Lower lobe of right lung (tissue), 2 donors: Measurements from ENCODE around the gene TTC34. TPM values are rescaled to one million over a fixed set of nuclear protein-coding genes. Genes with fewer than 3 reads are reported as not detected.

ENCODE experiments used
- ATAC-seq, 2 donors: fragments of 200-7000 bp; cut with Tn5 transposase; one replicate each; pipeline ENCODE4 v1.9.1; 2020 to 2022; ENCODE audit warnings: mild to moderate bottlenecking in 2 of 2, moderate library complexity in 2 of 2
- DNase-seq: peaks from one replicate; pipeline ENCODE4 v3.0.0-alpha.2; 2020
- H3K27ac ChIP-seq: fragments of 200-600 bp; one replicate; pipeline ENCODE4 v1.8.0; 2022
- H3K27me3 ChIP-seq: fragments of 200-600 bp; one replicate; pipeline ENCODE4 v1.8.0; 2022; ENCODE audit warnings: low read depth
- H3K36me3 ChIP-seq: fragments of 200-600 bp; one replicate; pipeline ENCODE4 v1.8.0; 2022; ENCODE audit warnings: mild to moderate bottlenecking
- H3K4me1 ChIP-seq: fragments of 200-600 bp; one replicate; pipeline ENCODE4 v1.8.0; 2022
- H3K4me3 ChIP-seq: fragments of 200-600 bp; one replicate; pipeline ENCODE4 v1.8.0; 2022; ENCODE audit warnings: mild to moderate bottlenecking
- H3K9me3 ChIP-seq: fragments of 200-600 bp; one replicate; pipeline ENCODE4 v1.8.0; 2022
- intact Hi-C: fragments of 100-400 bp; cut with DNase I; formaldehyde crosslinking; loops from one replicate; pipeline ENCODE4 v1.11.0; 2022
- total RNA-seq: library from RNA; stranded (reverse); fragmentation: NEBNext Ultra II Directional; extraction: Animal tissue kit (Norgen Biotek cat#: 25700); gene quantifications from one replicate; pipeline ENCODE4 v1.2.1, GENCODE V29; 2021
- TF ChIP-seq, protein P1 (sequence below): fragments of 200-600 bp; IDR thresholded peaks from one replicate; pipeline ENCODE4 v1.8.0; 2022; ENCODE audit warnings: antibody characterized with exemption, mild to moderate bottlenecking
- donor health status: DM: no; HTN: yes; CAD: no; lungs with severe emphysema.

TTC34 gene
- total RNA-seq, 1 donor from 2014 or later, result 2.6 TPM

DNA sequence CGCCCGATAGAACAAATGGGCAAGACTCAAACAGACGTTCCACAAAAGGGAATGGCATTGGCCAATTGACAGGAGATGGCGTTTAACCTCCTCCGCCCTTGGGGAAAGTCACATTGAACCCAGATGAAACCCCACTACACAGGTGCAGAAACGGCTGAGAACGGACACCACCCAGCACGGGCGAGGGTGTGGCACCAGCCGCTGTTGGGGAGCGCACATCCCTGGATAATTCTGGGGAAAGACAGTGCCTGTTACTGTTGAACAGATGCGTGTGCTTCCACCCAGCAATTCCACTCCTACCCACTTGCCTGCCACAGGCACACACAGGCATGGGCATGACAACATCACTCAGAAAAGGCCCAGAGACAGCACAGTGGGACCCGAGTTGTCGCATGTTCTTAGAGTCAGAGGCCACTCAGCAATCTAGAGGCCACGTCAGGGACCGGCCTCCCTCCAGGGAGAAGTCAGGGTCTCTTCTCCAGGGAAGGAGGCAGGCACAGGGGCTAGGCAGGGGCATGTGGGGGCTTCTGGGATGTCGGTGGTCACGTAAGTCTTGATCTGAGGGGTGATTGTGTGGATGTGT, 199.7 kb downstream of the TTC34 start:
- H3K4me1 ChIP-seq, result no peaks in the 10 kb centered on the region
- no peak for DNase-seq
- H3K36me3 ChIP-seq, result no peaks in the 10 kb centered on the region
- peaks cover 24% of the 10 kb centered on the region for H3K27me3 ChIP-seq
- TF ChIP-seq, protein P1, sequence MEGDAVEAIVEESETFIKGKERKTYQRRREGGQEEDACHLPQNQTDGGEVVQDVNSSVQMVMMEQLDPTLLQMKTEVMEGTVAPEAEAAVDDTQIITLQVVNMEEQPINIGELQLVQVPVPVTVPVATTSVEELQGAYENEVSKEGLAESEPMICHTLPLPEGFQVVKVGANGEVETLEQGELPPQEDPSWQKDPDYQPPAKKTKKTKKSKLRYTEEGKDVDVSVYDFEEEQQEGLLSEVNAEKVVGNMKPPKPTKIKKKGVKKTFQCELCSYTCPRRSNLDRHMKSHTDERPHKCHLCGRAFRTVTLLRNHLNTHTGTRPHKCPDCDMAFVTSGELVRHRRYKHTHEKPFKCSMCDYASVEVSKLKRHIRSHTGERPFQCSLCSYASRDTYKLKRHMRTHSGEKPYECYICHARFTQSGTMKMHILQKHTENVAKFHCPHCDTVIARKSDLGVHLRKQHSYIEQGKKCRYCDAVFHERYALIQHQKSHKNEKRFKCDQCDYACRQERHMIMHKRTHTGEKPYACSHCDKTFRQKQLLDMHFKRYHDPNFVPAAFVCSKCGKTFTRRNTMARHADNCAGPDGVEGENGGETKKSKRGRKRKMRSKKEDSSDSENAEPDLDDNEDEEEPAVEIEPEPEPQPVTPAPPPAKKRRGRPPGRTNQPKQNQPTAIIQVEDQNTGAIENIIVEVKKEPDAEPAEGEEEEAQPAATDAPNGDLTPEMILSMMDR, result no peak
- H3K4me3 ChIP-seq, result no peak overlapping the region
- no peaks in the 10 kb centered on the region for H3K9me3 ChIP-seq
- no peak overlapping the region for H3K27ac ChIP-seq
- intact Hi-C loops, result no loop called here
- no peak for ATAC-seq

DNA sequence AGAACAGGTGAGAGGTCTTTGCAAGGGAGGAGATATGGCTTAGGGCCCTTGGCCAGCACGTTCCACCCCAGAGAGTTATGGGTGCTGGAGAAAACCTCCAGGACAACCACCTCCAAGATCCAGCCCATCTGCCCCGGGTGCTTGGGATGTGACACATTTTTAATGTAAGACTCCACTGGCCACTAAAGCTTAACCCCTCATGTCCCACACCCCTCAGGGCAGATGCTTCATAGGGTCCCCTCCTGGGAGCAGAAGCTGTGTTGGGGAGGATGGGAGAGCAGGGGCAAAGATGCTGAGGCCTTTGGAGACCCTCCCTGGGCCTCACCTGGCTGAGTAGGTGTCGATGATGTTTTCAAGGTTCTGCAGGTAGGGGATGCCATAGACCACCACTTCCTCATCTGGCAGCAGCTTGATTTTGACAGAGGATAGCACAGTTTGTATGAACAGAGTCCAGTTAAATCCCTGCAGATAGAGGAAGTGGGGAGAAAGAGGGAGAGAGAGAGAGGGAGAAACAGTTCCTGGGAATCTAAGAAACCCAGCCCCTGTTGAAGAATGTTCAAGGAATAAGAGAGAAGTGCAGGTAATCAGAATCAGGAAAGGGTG, 203.1 kb downstream of the TTC34 start:
- H3K4me1 ChIP-seq, result peaks cover 11% of the 10 kb centered on the region
- H3K9me3 ChIP-seq, result no peaks in the 10 kb centered on the region
- ATAC-seq (no peak), DNase-seq (no peak)
- no peak overlapping the region for H3K4me3 ChIP-seq
- TF ChIP-seq, protein P1, result no peak
- no peaks in the 10 kb centered on the region for H3K36me3 ChIP-seq
- H3K27me3 ChIP-seq, result peaks cover 9% of the 10 kb centered on the region
- H3K27ac ChIP-seq, result no peak overlapping the region
- intact Hi-C loops, result no loop called here

DNA sequence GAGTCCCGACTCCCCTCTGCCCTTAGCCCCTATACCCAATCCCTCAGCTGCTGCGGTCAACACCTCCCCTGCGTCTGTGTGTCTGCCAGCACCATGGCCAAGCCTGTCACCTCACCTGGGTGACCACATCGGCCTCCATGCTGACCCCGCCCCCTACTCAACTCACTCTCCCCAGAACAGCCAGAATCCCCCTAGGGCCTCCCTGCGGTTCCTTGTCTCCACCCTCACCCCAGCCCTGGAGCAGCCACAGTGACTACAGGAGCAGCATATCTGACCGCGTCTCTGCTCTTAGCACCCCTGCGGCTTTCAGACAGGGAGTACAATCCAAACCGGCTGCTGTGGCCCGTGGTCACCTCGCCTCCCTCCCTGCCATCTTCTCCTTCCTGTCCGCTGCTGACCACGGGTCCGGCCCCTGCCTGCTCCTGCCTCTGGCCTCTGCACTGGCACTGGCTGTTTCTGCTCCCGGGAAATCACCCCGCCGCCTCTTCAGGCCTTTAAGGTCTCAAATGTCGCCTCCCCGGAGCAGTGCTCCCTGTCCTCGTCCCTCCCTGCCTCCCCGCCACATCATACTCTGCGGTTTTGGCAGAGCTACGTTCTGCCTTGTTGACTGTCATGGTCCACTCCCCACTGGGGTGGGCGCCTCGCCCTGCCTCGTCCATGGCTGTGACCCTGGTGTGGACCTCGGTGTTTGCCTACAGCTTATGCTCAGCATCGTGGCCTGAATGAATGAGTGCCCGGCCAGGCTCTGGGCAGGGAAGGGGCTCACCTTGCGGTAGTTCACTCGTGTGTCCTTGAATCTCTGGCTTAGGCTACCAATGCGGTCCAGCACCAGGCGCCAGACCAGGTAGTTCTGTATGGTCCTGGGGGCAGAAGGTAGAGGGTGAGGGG, 203.8 kb downstream of the TTC34 start:
- Histone ChIP-seq H3K9me3 (no peaks in the 10 kb centered on the region), H3K4me3 (no peak overlapping the region), H3K36me3 (no peaks in the 10 kb centered on the region), H3K4me1 (peaks cover 19% of the 10 kb centered on the region), H3K27me3 (peaks cover 1% of the 10 kb centered on the region), H3K27ac (no peak overlapping the region)
- no peak for DNase-seq
- intact Hi-C loops, result no loop called here
- ATAC-seq, result no peak
- TF ChIP-seq, protein P1, result no peak

DNA sequence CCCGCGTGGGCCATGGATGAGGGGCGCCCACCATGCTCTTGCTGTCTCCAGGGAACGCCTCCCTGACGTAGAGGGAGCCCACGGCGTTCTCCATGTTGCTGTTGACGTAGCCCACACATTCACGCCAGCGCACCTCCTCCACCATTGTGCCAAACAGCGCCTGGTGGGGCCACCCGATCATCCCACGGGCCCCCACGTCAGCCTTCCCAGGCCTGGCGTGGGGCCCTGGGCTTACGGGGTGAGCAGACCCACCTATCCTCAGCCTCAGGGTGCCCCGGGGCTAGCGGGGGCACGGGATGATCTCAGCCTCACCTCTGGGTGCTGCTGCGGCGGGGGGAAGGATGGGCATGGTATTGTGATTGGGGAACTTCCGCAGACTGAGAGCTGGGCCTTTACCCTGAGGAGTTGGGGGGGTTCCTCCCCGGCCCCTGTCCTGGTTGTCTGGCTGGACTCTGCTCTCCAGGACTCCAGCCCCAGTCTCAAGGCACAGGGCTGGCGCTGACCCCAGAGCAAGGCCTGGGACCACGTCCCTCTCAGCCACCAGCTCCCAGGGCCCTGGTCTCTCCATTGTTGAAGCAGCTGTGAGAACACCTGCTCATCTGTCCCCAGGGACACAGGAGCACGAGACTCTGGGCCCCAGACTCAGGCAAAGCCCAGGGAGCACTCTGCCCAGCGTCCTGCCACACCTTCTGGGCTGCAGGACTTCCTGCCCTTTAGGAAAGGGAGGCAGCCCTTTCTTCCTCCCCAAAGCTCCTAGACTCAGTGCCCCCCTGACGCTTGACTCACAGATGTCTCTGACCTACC, 204.8 kb downstream of the TTC34 start:
- ATAC-seq (no peak), DNase-seq (no peak)
- intact Hi-C loops, result no loop called here
- Histone ChIP-seq H3K9me3 (no peaks in the 10 kb centered on the region), H3K36me3 (no peaks in the 10 kb centered on the region), H3K27me3 (no peaks in the 10 kb centered on the region), H3K4me1 (peaks cover 21% of the 10 kb centered on the region), H3K27ac (no peak overlapping the region), H3K4me3 (no peak overlapping the region)
- TF ChIP-seq, protein P1, result no peak

DNA sequence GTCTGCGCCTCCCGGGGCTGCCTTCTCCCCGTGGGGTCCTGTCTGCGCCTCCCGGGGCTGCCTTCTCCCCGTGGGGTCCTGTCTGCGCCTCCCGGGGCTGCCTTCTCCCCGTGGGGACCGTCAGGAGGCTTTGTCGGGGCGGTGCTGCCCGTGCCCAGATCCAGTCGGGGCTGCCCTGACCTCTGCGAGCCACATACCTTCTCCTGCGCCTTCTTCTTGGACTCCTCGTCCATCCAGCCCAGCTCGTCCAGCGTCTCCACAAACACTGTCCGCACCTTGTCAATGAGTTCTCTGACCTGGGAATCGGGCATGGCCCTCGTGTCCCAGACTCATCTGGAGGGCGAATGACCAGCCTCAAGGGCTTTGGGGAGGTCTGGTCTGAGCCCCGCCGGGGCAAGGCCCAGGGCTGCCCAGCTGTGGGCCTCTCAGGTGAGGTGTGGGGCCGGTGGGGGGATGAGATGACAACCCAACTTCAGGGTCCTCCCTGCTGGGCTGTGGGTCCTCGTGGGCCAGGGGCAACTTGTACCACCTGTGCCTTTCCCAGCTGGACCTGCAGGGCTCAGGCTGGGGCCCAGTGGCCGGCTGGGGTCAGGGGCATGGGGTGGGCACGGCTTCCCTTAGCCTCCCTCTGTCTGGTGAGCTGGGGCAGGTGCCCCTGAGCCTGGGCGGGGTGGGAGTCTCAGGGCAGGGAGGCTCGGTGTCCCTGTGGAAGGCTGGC, 205.5 kb downstream of the TTC34 start:
- no peak for DNase-seq
- no peak overlapping the region for H3K27ac ChIP-seq
- ATAC-seq, result no peak
- H3K9me3 ChIP-seq, result no peaks in the 10 kb centered on the region
- H3K4me3 ChIP-seq, result no peak overlapping the region
- intact Hi-C loops, result no loop called here
- TF ChIP-seq, protein P1, result no peak
- peaks cover 21% of the 10 kb centered on the region for H3K4me1 ChIP-seq
- no peaks in the 10 kb centered on the region for H3K27me3 ChIP-seq
- no peaks in the 10 kb centered on the region for H3K36me3 ChIP-seq
